HG03159 (cell line): ENCODE measurements around the gene RAB35.

Experiments used
- ATAC-seq: cut with Tn5 transposase; IDR thresholded peaks from one replicate; pipeline ENCODE4 v1.9.1; 2021; ENCODE audit warnings: mild to moderate bottlenecking, moderate library complexity; ENCODE audit not compliant: unreplicated experiment

Gene RAB35

GRCh38 chr12:120109570-120110267 lies 6.8 kb downstream of the RAB35 start:
- no peak for ATAC-seq

DNA sequence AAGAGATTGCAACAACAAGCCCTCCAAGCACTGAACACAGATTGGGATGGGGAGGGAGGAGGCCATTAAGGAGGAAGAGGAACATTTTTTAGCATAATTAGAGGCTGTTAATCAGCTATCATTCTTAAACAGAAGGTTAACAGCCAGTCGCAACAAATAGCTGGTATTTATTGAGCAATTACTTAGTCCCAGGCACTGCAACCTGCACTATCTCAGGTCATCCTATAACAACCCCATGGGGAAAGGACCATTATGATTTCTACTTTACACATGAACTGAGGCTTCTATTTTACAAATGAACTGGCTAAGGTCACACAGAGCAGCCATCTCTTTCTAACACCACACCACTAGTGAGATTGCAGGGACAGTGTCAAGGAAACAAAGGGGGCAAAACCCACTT lies 10.4 kb downstream of the RAB35 start:
- ATAC-seq: no peak

DNA sequence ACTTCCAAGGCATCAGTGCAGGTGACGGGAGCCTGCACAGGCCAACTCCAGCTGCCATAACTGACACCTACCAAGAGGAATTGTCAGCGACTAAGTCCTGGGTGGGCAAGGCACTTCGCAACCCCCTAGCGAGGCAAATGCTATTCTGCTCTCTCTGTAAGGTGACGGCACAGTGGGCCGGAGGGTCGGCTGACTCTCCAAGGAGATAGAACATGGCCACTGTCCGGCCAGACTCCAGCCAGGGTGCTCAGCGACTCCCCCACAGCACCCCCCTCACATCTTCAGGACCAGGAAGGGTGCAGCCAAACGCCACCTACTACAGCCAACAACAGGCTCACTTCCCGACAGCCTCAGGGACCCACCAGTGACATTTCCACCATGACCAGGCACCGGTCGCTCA lies 13.2 kb downstream of the RAB35 start:
- no peak for ATAC-seq

GRCh38 chr12:120103044-120103338 lies 13.6 kb downstream of the RAB35 start:
- no peak for ATAC-seq

- ATAC-seq: no peak
These were observed 14.1 kb downstream of the RAB35 start for GRCh38 chr12:120102189-120103043.

DNA sequence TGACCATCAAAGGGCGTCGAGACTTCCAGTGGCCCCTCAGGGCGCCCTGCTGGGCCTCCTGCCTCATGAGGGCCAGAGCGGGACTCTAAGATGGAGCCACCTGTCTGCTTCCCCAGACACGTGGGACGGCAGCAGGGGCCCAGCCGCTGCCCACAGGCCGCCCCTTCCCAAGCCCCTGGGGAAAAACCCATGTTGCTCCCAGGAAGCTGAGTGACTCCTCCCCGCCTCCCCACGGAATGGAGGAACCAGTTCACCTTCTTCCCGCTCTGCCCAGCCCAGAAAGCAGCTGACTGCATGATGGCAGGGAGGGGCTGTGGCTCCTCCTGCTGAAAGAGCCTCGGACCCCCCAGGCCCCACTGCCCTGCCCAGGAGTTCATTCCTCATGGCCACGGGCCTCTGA lies 14.9 kb downstream of the RAB35 start:
- ATAC-seq: no peak

GRCh38 chr12:120101182-120101581 lies 15.4 kb downstream of the RAB35 start:
- no peak for ATAC-seq

DNA sequence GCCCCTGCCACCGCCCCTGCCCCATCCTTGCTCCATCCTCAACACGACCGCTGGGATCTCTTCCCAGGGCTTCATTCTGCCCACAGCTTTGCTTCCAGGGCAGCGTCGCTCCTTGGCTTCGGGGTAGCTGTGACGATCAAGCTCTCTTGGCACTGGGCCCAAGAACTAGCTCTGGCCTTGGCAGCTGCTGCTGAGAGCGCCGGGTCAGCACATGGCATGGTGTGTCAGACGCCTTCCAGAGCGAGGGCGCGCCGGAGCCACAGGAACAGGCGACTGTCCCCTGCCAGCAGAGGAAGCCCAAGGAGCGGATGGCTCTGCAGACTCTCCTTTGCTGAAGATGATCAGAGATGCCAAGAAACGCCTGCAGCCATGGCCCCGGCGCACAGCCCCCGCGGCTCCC lies 15.9 kb downstream of the RAB35 start:
- no peak for ATAC-seq

- no peak for ATAC-seq
These were observed 16.8 kb downstream of the RAB35 start for GRCh38 chr12:120099738-120100137.

DNA sequence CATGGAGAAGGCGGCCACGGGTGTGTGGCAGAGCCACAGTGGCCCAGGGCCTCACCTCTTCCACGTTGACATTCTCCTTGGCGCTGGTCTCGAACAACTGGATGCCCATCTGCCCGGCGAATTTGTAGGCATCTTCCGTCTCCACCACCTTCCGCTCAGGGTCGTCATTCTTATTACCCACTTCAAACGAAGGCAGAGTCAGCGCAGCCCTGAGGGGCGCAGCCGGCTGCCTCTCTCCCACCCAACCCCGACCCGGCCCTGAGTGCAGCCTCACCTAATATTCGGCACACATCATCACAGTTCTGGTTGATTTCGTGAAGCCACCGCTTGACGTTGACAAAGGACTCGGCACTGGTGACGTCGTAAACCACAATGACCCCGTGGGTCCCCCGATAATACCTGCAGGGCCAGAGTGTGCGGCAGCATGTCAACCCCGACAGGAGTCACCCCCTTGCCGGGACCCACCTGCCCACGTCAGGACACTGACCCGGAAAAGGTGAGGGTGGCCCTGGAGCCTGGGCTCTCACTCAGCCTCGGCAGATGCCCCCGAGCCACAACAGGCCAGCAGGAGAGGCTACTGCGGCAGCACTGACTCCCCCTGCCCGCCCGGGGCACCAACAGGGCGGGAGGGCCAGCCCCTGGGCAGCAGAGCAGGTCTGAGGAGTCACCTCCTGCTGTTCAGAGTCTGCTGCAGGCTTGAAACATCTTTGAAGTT lies 17.6 kb downstream of the RAB35 start:
- no peak for ATAC-seq

- no peak for ATAC-seq
These were observed 19.8 kb downstream of the RAB35 start for GRCh38 chr12:120096671-120097202.

- no peak for ATAC-seq
These were observed 20.8 kb downstream of the RAB35 start for GRCh38 chr12:120095736-120096135.

GRCh38 chr12:120095331-120095730 lies 21.2 kb downstream of the RAB35 start:
- ATAC-seq: no peak

DNA sequence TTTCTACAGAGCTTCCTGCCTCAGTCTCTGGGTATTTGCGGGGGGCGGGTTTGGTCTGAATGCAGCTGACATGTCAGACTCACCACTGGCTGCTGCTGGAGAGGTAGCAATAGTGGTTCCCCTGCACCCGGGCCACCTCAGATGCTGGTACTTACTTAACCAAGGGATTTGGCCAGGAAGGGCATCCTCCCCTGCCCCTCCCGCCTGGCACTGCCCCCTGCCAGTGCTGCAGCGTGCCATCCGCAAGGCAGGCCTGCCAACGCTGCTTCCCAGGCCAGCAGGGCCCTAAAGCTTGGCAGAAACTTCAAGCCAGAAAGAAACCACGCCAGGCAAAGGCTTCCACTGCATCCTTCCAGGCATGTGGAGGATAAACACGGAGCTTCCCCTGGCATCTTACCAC lies 22.1 kb downstream of the RAB35 start:
- ATAC-seq: no peak

GRCh38 chr12:120093592-120094355 lies 22.8 kb downstream of the RAB35 start:
- ATAC-seq: no peak

DNA sequence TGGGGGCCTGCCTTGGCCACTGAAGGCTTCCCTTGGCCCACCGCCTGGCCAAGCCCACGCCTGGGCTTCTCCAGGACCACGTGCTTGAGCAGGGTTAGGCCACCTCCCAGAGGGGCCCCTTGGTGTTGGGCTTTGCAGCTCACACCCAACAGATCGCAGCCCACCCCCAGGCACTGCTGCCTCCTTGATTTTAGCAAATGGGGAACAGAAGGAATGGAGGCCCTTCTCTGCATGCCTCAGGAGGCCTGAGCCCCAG lies 23.3 kb downstream of the RAB35 start:
- ATAC-seq: no peak

DNA sequence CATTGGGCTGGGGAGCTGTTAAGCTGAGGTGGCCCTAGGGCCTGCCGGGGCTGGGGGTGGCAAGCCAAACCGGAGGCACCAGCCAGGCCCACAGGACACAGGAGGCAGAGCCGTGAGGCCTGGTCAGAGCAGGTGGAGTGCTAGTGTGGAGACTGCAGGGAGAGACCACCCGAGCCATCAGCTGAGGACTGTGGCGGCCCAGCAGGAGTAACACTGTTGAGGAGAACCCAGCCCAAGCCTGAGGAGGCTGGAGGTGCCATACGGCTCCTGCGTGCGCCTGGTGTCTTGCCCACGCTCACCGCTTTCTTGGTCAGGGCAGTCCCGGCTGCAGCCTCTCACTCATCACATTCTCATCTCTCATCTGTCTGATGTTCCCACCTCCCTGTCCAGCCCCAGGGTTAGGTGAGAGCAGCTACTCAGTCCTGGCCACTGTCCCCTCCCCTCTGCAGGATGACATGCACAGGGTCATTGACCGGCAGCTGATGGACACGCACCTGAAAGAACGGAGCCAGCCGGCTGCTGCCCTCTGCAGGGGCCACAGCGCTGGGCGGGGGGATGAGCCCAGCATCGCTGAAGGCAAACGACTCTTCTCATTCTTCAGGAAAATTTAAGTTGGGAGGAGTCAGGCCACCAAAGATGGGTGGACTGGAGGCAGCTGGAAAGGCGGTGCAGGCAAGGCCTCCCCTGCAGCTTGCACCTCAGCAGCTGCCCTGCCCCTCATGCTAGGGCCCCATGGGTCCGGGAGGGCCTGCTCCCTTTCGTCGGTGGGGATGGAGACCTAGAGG lies 23.8 kb downstream of the RAB35 start:
- ATAC-seq: no peak

DNA sequence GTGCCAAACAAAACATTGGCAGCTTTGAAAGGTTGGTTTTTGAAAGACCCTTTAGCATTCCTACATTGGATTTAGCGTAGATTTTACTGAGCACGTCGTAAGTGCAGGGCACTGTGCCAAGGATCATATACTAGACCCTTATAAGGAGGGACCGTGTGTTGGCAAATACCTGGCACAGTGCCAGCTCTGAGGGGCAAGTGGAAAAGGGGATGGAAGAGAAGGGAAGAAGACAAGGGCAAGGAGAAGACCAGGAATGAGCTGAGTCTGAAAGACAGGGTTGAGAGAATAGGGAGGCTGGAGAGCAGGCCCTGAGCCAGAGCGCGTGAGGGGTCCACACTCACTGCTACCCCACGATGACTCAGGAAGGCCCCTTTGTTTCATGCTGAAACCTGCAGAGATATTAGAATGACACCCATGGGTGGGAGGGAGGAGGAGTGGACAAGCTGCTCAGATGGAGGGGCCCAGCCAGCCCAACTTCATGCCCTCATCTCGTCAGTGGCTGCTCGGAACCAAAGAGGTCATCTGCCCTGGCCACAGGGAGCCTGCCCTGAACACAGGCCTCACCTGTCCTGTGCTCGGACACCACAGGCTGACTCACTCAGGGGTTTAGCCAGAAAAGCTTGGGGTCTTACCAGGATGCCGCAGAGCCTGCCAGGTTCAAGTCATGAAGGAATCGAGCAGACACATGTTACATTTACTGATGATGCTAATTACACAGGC lies 25.0 kb downstream of the RAB35 start:
- ATAC-seq: no peak

GRCh38 chr12:120090626-120091295 lies 25.8 kb downstream of the RAB35 start:
- no peak for ATAC-seq
